Muscle of leg (tissue), 16 donors: ENCODE data around the gene ACSM2B. TPM values are rescaled to one million over a fixed set of nuclear protein-coding genes. Genes with fewer than 3 reads are reported as not detected.
"Not testable (repeated sequence)": the region's sequence is repeated elsewhere in the genome, so short reads cannot be mapped to it uniquely, and the experiment has no call there.

Experiments used
- DNase-seq: peaks from one replicate; pipeline ENCODE4 v3.0.0; 2013
- H3K27ac ChIP-seq: one replicate; pipeline ENCODE4 v1.5.1; 2013; ENCODE audit warnings: mild to moderate bottlenecking, low read length, control low read depth
- H3K27me3 ChIP-seq: one replicate; pipeline ENCODE4 v1.6.1; 2013; ENCODE audit warnings: low read length; ENCODE audit not compliant: control insufficient read depth, insufficient read depth
- H3K36me3 ChIP-seq: one replicate; pipeline ENCODE4 v1.6.1; 2013; ENCODE audit warnings: low read length; ENCODE audit not compliant: control insufficient read depth, insufficient read depth
- H3K4me1 ChIP-seq: one replicate; pipeline ENCODE4 v1.6.1; 2013; ENCODE audit warnings: low read length; ENCODE audit not compliant: control insufficient read depth, insufficient read depth
- H3K4me3 ChIP-seq: one replicate; pipeline ENCODE4 v1.5.1; 2013; ENCODE audit warnings: low read length, control low read depth
- H3K9me3 ChIP-seq: replicated peaks from 2 replicates; pipeline ENCODE4 v1.6.1; 2013; ENCODE audit warnings: low read depth, low read length; ENCODE audit not compliant: control insufficient read depth
- WGBS: methylation state at CpG from one replicate; pipeline ENCODE4 v1.1.5; 2013; ENCODE audit warnings: missing lambda C conversion rate; ENCODE audit not compliant: insufficient coverage; 5-methylcytosine and 5-hydroxymethylcytosine counted together
- long read RNA-seq, 11 donors: transcript quantifications; one replicate each; lab custom pipeline, GENCODE V29; 2026
- polyA plus RNA-seq, 8 donors: library from polyadenylated mRNA; unstranded; fragments of 120-200 nt; gene quantifications; one replicate each; pipeline versions ENCODE4 v1.2.1 to v1.2.3, GENCODE V29; 2013; ENCODE audit warnings: inconsistent platforms in 1 of 8, low replicate concordance in 1 of 8; ENCODE audit not compliant: insufficient read length in 8 of 8, insufficient read depth in 1 of 8
- total RNA-seq: library from RNA; stranded (reverse); fragments of 120-200 nt; gene quantifications from one replicate; pipeline ENCODE4 v1.2.4, GENCODE V29; 2013

ACSM2B gene, protein sequence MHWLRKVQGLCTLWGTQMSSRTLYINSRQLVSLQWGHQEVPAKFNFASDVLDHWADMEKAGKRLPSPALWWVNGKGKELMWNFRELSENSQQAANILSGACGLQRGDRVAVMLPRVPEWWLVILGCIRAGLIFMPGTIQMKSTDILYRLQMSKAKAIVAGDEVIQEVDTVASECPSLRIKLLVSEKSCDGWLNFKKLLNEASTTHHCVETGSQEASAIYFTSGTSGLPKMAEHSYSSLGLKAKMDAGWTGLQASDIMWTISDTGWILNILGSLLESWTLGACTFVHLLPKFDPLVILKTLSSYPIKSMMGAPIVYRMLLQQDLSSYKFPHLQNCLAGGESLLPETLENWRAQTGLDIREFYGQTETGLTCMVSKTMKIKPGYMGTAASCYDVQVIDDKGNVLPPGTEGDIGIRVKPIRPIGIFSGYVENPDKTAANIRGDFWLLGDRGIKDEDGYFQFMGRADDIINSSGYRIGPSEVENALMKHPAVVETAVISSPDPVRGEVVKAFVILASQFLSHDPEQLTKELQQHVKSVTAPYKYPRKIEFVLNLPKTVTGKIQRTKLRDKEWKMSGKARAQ
- total RNA-seq, result 0.18 TPM
- polyA plus RNA-seq, result 1 to 10 TPM in 1 of 8 donors, under 1 TPM in 7; 0.11 to 1.1 (median 0.55) TPM
- long read RNA-seq, donor 1, partial matches to known transcripts, result 0 of 1 reads
- long read RNA-seq, donor 1, other reads (novel, unspliced or antisense), result 0 of 1 reads
- long read RNA-seq, donor 2, result 0 reads
- long read RNA-seq, donor 3, result 0 reads
- long read RNA-seq, donor 4, result 0 reads
- long read RNA-seq, donor 5, result 0 reads
- long read RNA-seq, donor 6, result 0 reads
- long read RNA-seq, donor 7, result 0 reads
- long read RNA-seq, donor 8, result 0 reads
- long read RNA-seq, donor 9, result 0 reads
- long read RNA-seq, donor 10, result 0 reads
- long read RNA-seq, donor 11, result 0 reads

DNA sequence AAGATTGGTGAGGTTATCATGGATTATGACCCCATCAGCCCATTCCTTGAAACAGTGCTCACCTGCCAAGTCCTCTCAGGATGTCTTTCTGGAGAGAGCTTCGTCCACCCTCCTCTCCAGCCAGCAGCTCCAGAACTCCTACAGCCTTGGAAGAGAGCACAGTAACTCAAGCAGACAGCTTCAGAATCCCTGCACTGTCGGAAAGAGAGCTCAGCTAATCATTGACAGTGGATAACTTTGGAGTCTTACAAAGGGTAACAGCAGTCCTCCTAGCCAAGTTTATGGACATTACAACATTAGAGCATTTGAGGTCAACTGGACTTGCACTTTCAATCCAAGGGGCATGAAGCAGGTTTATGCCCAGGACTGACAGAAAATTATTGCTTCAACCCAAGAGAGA, at the start of gene ACSM2B:
ACSM2B (minus strand) TSS at position 223 of the 400 bp plus-strand sequence. CDS start 11,522 bp downstream, outside the sequence.
- H3K4me1 ChIP-seq, H3K9me3 ChIP-seq, H3K27ac ChIP-seq, H3K4me3 ChIP-seq, DNase-seq, H3K27me3 ChIP-seq, H3K36me3 ChIP-seq: not testable (repeated sequence)
- no CpG with 5 or more reads among the region's 2 CpGs for WGBS

DNA sequence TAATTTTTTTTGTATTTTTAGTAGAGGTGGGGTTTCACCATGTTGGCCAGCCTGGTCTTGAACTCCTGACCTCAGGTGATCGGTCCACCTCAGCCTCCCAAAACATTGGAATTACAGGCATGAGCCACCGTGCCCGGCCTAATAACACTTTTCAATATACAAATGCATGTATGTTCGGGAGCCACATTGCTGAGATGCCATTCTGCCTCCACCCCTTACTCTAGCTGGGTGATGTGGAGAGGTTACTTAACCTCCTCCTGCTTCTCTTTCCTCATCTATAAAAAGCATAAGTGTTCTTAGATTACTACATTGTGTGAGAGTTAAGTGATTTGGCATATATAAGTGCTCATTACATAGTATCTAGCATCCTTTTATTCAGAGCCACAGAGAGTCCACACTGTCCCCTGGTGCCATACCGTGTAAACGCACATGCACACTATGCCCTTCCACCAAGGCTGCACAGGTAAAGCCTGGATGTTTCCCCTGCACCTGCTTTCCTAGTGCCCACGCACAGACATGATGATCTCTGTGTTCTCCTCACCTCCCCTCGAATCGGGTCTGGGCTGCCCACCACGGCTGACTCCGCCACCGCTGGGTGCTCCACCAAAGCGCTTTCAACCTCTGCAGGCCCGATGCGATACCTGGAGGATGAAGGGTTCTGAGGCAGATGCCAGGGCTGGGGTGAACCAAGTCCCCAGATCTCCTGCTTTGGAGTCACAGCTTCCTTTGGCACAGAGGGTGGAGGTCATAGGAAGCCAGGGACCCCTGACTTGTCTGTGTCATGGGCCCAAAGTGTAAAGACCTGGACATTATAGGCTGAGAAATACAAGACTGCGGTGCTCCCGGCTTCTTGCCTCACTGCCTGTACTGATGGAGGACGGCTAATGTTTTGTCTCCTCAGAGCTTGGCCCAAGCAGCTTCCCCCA, 49.0 kb upstream of the ACSM2B start:
- H3K4me3 ChIP-seq, result no peak overlapping the region
- no peaks in the 10 kb centered on the region for H3K9me3 ChIP-seq
- no peaks in the 10 kb centered on the region for H3K4me1 ChIP-seq
- no peaks in the 10 kb centered on the region for H3K36me3 ChIP-seq
- no peak overlapping the region for H3K27ac ChIP-seq
- no peak for DNase-seq
- WGBS, result 69% methylated on average over 7 of the region's 18 CpGs
- H3K27me3 ChIP-seq, result no peaks in the 10 kb centered on the region

DNA sequence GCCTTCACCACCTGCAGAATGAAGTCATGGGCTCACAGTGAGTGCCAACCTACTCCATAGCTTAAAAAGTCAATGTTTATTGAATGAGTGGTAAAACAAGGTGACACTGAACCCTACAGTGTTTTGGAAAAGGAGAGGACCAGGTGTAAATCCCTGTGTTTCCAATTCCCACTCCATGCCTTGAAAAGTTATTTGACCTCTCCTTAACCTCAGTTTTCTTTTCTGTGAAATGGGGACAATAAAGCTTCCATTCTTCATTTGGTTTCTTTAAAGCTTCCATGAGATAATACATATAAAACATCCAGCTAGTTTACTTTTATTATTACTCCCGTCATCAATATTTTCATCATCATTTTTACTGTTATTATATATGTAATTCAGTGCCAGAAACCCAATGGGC, 48.0 kb upstream of the ACSM2B start:
- Histone ChIP-seq H3K27me3 (no peaks in the 10 kb centered on the region), H3K4me1 (no peaks in the 10 kb centered on the region), H3K27ac (no peak overlapping the region), H3K9me3 (no peaks in the 10 kb centered on the region), H3K36me3 (no peaks in the 10 kb centered on the region), H3K4me3 (no peak overlapping the region)
- no CpG with 5 or more reads among the region's 1 CpG for WGBS
- DNase-seq, result no peak

DNA sequence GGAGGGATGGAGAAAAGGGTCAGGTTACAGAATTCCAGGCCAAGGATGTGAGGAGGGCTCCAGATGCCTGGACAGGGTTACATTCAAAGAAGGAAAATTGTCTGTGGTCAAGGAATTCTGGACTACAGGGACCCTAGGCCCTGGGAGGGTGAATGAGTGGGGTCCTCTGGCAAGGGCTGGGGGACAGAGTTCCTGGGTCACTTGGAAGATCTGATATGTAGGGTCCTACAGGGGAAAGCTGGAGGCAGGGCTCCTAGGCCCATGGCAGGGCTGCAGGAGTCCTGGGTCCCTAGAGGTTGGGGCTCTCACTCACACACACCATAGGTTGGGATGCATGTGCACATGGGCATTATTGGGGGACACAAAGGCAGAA, 46.3 kb upstream of the ACSM2B start:
- Histone ChIP-seq H3K4me3 (no peak overlapping the region), H3K36me3 (no peaks in the 10 kb centered on the region), H3K4me1 (no peaks in the 10 kb centered on the region), H3K9me3 (no peaks in the 10 kb centered on the region), H3K27ac (no peak overlapping the region), H3K27me3 (no peaks in the 10 kb centered on the region)
- DNase-seq, result no peak

DNA sequence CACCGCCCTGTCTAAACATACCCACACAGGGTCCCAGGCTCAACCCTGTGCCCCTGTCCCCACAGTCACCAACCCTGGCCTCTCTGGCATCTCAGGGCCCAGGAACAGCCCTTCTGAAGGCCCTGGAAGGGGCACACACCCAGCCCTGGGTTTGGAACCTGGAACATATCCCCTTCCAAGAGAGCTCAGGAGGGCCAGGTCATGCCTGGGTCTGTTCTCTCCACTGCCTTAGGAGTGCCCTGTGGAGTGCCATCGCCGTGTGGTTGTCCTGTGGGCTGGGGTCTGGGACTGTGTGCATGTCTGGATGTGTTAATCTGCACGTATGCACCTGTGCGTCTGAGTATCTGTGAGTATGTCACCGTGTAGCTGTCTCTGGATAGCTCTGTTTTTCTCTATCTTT, 45.2 kb upstream of the ACSM2B start:
- Histone ChIP-seq H3K36me3 (no peaks in the 10 kb centered on the region), H3K27me3 (no peaks in the 10 kb centered on the region), H3K4me1 (no peaks in the 10 kb centered on the region), H3K9me3 (no peaks in the 10 kb centered on the region), H3K27ac (no peak overlapping the region), H3K4me3 (no peak overlapping the region)
- no peak for DNase-seq
- WGBS, result 80% methylated on average over 6 of the region's 6 CpGs

DNA sequence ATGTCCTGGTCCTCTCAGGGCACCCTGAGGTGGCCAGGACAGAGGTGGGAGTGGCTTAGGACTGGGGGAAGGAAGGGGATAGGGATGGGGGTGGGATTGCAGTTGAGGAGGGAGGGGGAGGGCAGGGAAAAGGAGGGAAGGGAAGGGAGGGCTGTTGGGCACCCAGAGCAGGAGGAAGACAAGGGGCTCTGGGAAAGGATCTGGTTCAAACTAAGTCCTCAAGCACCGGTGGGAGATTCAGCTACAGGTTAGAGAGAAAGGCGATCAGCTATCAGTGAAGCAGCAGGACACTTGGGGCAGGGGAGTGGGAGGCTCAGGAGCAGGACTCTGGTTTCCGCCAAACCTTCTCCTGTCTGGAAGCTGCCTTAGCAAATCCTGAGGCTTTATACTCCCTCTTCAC, 44.6 kb upstream of the ACSM2B start:
- Histone ChIP-seq H3K27me3 (no peaks in the 10 kb centered on the region), H3K27ac (no peak overlapping the region), H3K4me3 (no peak overlapping the region), H3K36me3 (no peaks in the 10 kb centered on the region), H3K9me3 (no peaks in the 10 kb centered on the region), H3K4me1 (no peaks in the 10 kb centered on the region)
- 73% methylated on average over 2 of the region's 3 CpGs for WGBS
- DNase-seq, result no peak

DNA sequence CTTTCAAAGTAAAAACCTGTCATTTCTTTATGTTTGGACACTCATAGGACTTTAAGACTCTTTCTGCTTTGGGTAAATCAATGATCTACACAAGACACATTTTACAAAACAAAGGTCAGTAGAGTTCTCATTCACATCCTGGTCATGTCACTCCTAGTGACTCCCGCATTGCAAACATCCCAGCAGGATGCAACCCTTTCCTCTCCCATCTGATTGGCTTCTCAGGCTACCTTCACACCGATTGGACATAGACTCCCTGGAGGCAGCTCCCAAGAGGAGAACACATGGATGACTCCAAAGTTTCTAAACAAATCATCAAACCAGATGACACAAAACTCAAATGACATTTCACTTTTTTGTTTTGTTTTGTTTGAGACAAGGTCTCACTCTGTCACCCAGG, 43.8 kb upstream of the ACSM2B start:
- WGBS, result 86% methylated on average over 1 of the region's 2 CpGs
- no peak for DNase-seq
- no peak overlapping the region for H3K4me3 ChIP-seq
- no peaks in the 10 kb centered on the region for H3K9me3 ChIP-seq
- no peaks in the 10 kb centered on the region for H3K4me1 ChIP-seq
- H3K27ac ChIP-seq, result no peak overlapping the region
- no peaks in the 10 kb centered on the region for H3K36me3 ChIP-seq
- no peaks in the 10 kb centered on the region for H3K27me3 ChIP-seq

DNA sequence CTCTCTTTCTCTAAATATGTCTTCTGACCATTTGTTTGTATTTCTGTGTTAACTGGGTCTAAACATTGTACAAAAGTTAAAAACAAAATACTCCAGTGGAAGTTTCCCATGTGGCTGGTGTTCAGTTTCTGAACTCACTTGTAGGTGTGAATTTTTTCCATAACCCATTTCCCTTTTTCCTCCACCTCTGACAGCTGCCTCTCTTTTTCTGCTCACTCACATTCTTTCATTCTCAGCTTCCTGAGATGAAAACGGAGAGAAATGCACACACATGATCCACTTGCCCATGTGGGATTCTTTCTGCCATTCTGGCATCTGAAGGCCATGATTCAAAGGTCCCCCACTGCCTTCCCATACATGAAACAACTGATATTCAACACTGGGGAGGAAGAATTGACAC, 41.1 kb upstream of the ACSM2B start:
- no peaks in the 10 kb centered on the region for H3K36me3 ChIP-seq
- no peaks in the 10 kb centered on the region for H3K27me3 ChIP-seq
- no peak for DNase-seq
- H3K27ac ChIP-seq, result no peak overlapping the region
- H3K4me3 ChIP-seq, result no peak overlapping the region
- no peaks in the 10 kb centered on the region for H3K9me3 ChIP-seq
- H3K4me1 ChIP-seq, result no peaks in the 10 kb centered on the region
- WGBS, result 13% methylated on average over 1 of the region's 1 CpG

DNA sequence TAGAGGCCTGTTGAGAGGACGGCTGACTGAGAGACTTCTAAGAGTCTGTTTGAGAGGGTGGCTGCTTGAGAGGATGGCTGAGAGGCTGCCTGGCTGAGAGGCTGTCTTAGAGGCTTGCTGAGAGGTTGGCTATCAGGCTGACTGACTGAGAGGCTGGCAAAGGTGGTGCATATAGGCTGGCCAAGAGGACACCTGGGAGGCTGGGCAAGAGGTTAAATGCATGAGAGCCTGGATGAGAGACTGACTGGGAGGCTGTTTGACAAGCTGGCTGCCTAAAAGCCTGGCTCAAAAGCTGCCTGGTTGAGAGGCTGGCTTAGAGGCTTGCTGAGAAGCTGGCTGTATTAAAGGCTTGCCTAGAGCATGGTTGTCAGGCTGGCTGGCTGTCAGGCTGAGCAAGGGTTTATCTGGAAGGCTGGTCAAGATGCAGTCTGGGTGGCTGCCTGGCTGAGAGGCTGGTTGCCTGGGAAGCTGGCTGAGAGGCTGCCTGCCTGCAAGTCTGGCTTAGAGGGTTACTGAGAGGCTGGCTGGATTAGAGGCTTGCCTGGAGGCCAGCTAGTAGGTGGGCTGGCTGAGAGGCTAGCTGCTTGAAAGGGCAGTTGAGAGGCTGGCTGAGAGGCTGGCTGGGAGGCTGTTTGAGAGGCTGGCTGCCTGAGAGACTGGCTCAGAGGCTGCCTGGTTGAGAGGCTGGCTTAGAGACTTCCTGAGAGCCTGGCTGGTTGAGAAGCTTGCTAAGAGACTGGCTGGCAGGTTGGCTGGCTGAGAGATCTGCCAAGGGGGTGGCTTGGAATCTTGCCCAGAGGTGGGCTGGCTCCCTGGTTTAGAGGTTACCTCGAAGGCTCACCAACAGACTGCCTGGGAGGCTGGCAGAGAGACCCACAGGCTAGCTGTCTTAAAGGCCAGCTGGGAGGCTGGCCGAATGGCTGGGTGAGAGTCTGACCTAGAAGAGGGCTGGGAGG, 38.3 kb upstream of the ACSM2B start:
- no peaks in the 10 kb centered on the region for H3K27me3 ChIP-seq
- no peaks in the 10 kb centered on the region for H3K4me1 ChIP-seq
- 52% methylated on average over 3 of the region's 3 CpGs for WGBS
- H3K36me3 ChIP-seq, result no peaks in the 10 kb centered on the region
- no peak overlapping the region for H3K4me3 ChIP-seq
- H3K27ac ChIP-seq, result no peak overlapping the region
- no peak for DNase-seq
- no peaks in the 10 kb centered on the region for H3K9me3 ChIP-seq
